NCI-H446 treated with DMSO at 0.1 percent for 48 hours (cell line): ENCODE measurements around the gene SMR3B.

ENCODE experiments used
- DNase-seq: peaks from one replicate; lab custom pipeline; 2025; lab: John Stamatoyannopoulos, UW

The SMR3B gene

GRCh38 chr4:70382691-70383181 lies at the start of gene SMR3B:
Gene SMR3B, plus strand, starts transcription at chr4:70383131. Its CDS starts 1,380 bp downstream, at chr4:70384511.
- no peak for DNase-seq

GRCh38 chr4:70334681-70335080 lies 48.2 kb upstream of the SMR3B start, which contains the start of gene CABS1:
Gene CABS1, plus strand, starts transcription at chr4:70334981. Its CDS starts 59 bp downstream, at chr4:70335040.
- no peak for DNase-seq

GRCh38 chr4:70336043-70336442 lies 46.9 kb upstream of the SMR3B start:
- no peak for DNase-seq

GRCh38 chr4:70337886-70338420 lies 45.0 kb upstream of the SMR3B start:
- no peak for DNase-seq

GRCh38 chr4:70356185-70356584 lies 26.7 kb upstream of the SMR3B start:
- DNase-seq = no peak

- no peak for DNase-seq
Observed at GRCh38 chr4:70359115-70359661, 23.7 kb upstream of the SMR3B start.

- DNase-seq = no peak
Observed at GRCh38 chr4:70360460-70360859, 22.5 kb upstream of the SMR3B start, which contains the start of gene SMR3A. Gene SMR3A, plus strand, starts transcription at chr4:70360760. Its CDS starts 1,356 bp downstream, at chr4:70362116.

- DNase-seq = no peak
Observed at GRCh38 chr4:70364002-70364401, 18.9 kb upstream of the SMR3B start.

GRCh38 chr4:70365479-70365878 lies 17.5 kb upstream of the SMR3B start:
- DNase-seq = peak; percentile 9

GRCh38 chr4:70367813-70368212 lies 15.1 kb upstream of the SMR3B start:
- no peak for DNase-seq

GRCh38 chr4:70371987-70372386 lies 10.9 kb upstream of the SMR3B start:
- DNase-seq = no peak

- no peak for DNase-seq
Observed at GRCh38 chr4:70372760-70373159, 10.2 kb upstream of the SMR3B start.

GRCh38 chr4:70380578-70380977 lies 2.4 kb upstream of the SMR3B start:
- DNase-seq = no peak

- DNase-seq = no peak
Observed at GRCh38 chr4:70392057-70392776, 9.3 kb downstream of the SMR3B start.

- no peak for DNase-seq
Observed at GRCh38 chr4:70397580-70397979, 14.6 kb downstream of the SMR3B start, which contains the start of gene OPRPN. Gene OPRPN, plus strand, starts transcription at chr4:70397940. Its CDS starts 1,346 bp downstream, at chr4:70399286.

- no peak for DNase-seq
Observed at GRCh38 chr4:70399319-70399718, 16.4 kb downstream of the SMR3B start.

- DNase-seq = no peak
Observed at GRCh38 chr4:70402762-70403161, 19.8 kb downstream of the SMR3B start.

GRCh38 chr4:70405765-70406164 lies 22.8 kb downstream of the SMR3B start:
- no peak for DNase-seq

- DNase-seq = no peak
Observed at GRCh38 chr4:70425306-70425705, 42.4 kb downstream of the SMR3B start.

- DNase-seq = no peak
Observed at GRCh38 chr4:70426789-70427188, 43.9 kb downstream of the SMR3B start.

- DNase-seq = no peak
Observed at GRCh38 chr4:70437197-70437596, 54.3 kb downstream of the SMR3B start.
